NCI-H82 (cell line): ENCODE results near the gene HMGN3.
A peak's percentile ranks its signal among the peaks of the same experiment; 100 is the strongest.
"Not testable (repeated sequence)": the region's sequence is repeated elsewhere in the genome, so short reads cannot be mapped to it uniquely, and the experiment has no call there.

Experiments
- DNase-seq: peaks from one replicate; lab custom pipeline; 2025; lab: John Stamatoyannopoulos, UW

The HMGN3 gene

DNA sequence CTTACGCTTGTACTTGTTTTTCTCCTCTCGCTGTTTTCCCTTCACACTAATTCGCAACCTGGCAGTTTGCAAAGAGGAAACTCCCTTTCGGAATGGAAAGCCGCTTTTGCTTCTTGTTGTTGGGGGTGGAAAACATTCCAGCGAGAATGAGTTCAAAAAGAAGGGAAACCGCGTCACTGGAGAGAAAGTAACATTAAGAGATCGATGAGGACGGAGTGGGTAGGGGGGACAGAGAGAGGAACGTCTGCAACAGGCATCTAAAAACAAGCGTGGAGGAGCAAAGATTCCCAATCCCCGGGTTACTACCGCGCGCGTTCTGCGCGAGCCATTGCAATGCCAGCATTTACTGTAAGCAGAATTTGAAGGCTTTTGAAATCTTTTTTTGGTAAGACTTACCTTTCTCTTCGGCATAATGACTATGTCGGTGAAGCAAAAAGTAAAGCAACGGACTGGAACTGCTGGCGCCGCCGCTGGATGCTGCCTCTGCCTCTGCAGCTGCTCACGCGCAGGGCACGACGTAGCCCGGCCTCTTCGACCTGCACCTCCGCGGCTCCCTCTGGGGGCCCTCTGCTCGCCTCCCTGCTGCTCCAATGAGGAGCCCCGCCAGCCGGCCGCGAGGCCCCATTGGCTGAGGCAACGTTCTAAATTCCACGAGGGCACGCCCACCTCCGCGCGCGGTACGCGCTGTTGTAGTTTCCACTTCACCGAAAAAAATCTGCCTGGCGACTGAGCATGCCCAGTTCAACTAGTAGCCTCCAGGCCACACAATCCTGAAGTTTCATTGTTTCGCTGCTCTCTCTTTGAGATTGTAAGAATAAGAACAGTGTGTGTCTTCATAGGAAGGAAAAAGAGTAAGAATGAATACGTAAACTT is at the start of gene HMGN3:
Gene HMGN3 (minus strand): TSS at position 533 of the 873 bp plus-strand sequence.
- DNase-seq = peak; percentile 93

DNA sequence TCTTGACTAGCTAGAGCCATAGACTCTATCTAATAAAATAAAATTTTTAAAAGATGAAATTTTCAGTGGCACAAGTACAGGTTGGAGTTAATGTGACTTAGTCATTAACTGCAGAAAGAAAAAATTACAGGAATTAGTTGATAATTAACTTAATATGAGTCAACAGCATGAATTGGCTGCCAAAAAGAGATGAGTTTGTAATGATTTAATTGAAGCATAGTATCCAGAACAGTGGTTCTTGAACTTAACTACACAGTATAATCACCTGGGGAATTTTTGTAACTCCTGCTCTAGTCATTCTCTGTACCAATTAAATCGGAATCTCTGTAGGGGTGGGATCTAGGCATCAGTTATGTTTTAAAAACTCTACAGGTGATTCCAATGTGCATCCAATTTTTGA is 46.3 kb upstream of the HMGN3 start:
- no peak for DNase-seq

GRCh38 chr6:79277109-79277508 is 42.6 kb upstream of the HMGN3 start:
- DNase-seq = no peak

GRCh38 chr6:79269877-79270276 is 35.4 kb upstream of the HMGN3 start:
- DNase-seq = no peak

DNA sequence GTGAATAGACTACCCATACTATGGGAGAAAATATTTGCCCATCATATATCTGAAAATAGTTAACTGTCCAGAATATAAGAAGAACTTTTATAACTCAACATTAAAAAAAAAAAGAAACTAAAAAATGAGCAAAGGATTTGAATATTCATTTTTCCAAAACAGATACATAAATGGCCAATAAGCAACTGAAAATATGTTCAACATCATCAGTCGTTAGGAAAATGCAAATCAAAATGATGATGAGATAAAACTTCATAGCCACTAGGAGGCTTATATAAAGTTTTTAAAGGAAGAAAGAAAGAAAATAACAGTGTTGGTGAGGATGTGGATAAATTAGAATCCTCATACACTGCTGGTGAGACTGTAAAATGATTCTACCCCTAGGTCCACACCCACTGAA is 32.6 kb upstream of the HMGN3 start:
- DNase-seq = no peak

- no peak for DNase-seq
Measured at GRCh38 chr6:79266051-79266450, 31.6 kb upstream of the HMGN3 start.

GRCh38 chr6:79263359-79263758 is 28.9 kb upstream of the HMGN3 start:
- DNase-seq = no peak

DNA sequence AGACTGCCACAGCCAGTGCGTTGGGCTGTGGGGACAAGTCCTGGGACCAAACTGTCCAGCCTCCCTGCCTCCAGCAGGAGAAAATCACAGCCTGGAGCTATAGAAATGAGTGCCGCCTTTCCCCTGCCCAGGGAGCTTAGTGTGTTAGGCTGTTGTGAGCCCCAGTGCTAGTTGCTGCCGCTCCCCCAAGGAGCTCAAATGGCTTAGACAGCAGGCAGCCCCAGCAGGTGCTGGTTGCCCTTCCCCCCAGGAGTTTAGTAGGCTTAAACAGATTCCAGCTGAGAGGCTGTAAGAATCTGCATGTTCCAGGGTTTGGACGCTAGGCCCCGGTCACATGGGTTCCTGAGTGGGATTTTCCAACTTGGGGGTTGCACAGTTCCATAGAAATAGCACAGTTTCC is 27.2 kb upstream of the HMGN3 start:
- DNase-seq = peak; percentile 92

- DNase-seq = no peak
Measured at GRCh38 chr6:79260772-79261171, 26.3 kb upstream of the HMGN3 start.

DNA sequence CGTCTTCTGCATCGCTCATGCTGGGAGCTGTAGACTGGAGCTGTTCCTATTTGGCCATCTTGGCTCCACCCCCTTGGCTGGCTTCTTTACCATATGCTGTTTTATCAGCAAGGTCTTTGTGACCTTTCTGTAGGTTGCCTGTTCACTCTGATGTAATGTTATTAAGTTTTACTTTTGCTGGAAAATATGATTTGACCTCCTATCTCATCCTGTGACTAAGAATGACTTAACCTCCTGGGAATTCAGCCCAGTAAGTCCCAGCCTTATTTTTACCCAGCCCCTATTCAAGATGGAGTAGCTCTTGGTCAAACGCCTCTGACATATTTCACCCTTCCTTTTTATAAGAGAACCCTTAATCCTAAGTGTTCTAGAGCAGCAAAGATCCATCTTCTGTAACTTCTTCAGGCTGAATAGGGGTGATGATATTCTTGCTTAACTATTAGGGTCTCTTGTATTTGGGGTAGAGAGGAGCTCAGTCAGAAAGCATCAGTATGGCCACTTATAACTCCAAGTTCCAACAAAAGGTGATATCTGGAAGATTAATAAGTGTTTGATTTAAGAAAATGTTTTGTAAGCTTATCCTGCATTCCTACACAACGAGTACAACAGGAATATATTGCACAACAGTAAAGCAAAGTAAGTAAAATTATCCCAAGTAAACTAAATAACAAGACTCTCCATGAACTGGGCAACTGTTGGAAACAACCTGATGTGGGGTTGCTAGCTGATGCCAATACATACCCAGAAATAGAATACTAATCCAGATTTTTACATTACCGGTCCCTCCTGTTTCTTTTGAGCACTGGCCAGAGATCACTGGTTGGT is 23.1 kb upstream of the HMGN3 start:
- no peak for DNase-seq

- peak; percentile 10 for DNase-seq
Measured at GRCh38 chr6:79256770-79257169, 22.3 kb upstream of the HMGN3 start.

DNA sequence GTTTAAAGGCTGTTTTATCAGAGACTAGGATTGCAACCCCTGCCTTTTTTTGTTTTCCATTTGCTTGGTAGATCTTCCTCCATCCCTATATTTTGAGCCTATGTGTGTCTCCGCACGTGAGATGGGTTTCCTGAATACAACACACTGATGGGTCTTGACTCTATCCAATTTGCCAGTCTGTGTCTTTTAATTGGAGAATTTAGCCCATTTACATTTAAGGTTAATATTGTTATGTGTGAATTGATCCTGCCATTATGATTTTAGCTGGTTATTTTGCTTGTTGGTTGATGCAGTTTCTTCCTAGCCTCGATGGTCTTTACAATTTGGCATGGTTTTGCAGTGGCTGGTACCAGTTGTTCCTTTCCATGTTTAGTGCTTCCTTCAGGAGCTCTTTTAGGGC is 20.6 kb upstream of the HMGN3 start:
- DNase-seq = not testable (repeated sequence)

- no peak for DNase-seq
Measured at GRCh38 chr6:79250559-79250958, 16.1 kb upstream of the HMGN3 start.

- DNase-seq = no peak
Measured at GRCh38 chr6:79250107-79250514, 15.6 kb upstream of the HMGN3 start.

GRCh38 chr6:79249136-79249535 is 14.7 kb upstream of the HMGN3 start:
- DNase-seq = no peak

GRCh38 chr6:79246891-79247290 is 12.4 kb upstream of the HMGN3 start:
- no peak for DNase-seq

DNA sequence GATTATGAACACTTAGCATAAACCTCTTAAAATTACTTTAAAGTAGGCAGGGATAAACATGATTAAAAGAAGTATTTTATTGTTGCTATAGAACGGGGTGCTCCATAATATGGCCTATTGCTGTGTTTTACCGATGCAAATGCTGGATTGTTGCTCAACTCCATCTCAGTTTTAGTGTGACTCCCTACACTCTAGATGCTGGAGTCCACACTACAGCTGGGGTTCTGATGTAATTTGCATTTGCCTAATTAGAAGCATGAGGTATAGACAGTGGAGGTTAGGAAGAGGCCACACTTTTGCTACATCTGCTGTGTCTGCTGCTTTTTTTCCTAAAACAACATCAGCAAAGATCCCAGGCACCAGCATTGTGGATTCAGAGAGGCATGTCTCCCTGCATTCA is 6.7 kb upstream of the HMGN3 start:
- no peak for DNase-seq

DNA sequence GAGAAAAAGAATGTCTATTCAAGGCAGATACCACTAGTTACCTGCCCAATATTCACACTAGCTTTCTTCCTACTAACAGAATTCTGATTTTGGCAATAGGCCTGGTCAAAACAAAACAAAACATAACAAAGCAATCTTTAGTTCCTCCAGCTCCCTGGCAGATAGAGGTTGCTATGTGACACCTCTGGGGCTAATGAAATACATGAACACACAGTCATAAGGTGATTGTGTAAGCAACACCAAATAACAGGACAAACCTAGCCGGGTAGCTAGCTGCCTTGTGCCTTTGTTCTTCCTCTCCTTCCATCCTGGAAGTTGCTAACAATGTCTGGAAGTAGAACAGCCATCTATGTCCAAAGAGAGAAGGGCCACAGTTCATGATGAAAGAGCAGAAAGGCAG is 6.0 kb upstream of the HMGN3 start:
- DNase-seq = no peak

DNA sequence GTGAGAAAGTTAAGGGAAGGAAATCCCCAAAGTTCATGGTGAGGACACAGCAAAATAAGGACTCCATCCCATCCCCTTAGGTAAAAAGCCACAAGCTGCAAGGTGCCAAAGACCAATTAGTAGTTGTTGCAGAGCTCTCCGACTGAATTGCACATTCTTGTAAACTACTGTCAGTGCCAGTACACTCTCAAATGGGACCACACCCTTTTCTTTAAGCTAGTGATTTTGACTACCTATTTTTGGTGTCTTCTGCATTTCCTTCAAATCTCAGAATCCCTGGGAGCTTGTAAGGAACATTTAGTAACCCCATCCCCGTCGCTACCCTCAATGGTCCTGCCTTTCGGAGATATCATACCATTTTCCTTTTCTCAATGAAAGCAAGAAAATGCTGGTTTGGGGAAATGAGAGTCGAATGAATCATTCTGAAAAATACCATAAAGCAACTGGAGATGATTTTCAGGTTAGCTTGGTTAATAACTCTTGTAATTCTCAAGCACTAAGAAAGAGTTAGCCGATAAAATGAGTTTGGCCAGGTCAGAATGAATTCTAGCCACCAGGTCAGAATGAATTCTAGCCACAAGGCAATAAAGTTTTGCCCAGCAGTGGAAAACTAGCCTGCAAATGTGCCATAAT is 5.2 kb upstream of the HMGN3 start:
- no peak for DNase-seq

DNA sequence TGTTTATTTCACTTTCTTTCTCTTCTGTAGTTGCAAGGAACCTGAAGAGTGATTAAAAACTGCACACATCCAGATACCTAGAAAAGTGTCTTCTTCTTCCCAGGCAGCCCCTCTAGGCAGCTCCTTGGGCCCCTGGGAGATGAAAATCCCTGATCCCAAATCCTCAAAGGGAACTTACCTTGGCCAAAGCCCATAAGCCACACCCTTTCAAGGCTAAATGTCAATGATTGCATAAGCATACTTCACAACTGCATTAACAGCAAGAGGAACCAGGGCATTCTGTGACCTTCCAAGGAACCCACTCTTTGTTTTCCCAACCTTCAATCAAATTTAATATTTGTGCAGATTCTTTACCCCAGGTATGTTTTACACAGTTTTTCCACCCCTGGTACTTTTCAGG is 4.4 kb upstream of the HMGN3 start:
- peak; percentile 30 for DNase-seq

- DNase-seq = no peak
Measured at GRCh38 chr6:79236711-79237110, 2.2 kb upstream of the HMGN3 start.

GRCh38 chr6:79233611-79234149 is 802 bp downstream of the HMGN3 start:
- DNase-seq = peak; percentile 83
